Mucosa of descending colon (tissue), 3 donors: ENCODE data around the gene TMEM119. TPM values are rescaled to one million over a fixed set of nuclear protein-coding genes. Genes with fewer than 3 reads are reported as not detected.

Experiments used
- microRNA-seq: library from miRNA; unstranded; fragments of <30 nt; microRNA quantifications from one replicate; pipeline ENCODE4, GENCODE V29; 2019
- total RNA-seq, 3 donors: library from RNA; stranded (reverse); fragmentation: NEBNext Ultra II Directional in 2 of 3; extraction: Animal tissue kit (Norgen Biotek cat#: 25700) in 2 of 3; gene quantifications; one replicate each; pipeline versions ENCODE4 v1.2.1 to v1.2.4, GENCODE V29; 2021 to 2023
- donor health status: DM: no; HTN: no; CAD: no; lungs with moderate emphysema.
- donor health status: DM: no; HTN: no; CAD: no.
- donor health status: DM: no; HTN: yes; CAD: no.

TMEM119 gene
- total RNA-seq, 3 donors from 2014 or later = 4.1 to 7.0 (median 5.1) TPM

Small RNAs within 50 kb of the gene (microRNA-seq; reads per million reads assigned to microRNA genes)
- gene MIR4496 = not detected

Other genes with a start within 250 kb of the TMEM119 start
- gene FICD, start 82.8 kb downstream of the TMEM119 start, total RNA-seq = 1 to 10 TPM; 3.2 to 6.0 (median 5.1) TPM
- gene SART3, start 36.9 kb downstream of the TMEM119 start, total RNA-seq = 10 to 100 TPM; 42.0 to 47.7 (median 47.6) TPM
- 100 to 1,000 TPM in 2 of 3 donors, 10 to 100 TPM in 1; 94.7 to 155 (median 107) TPM for gene ISCU, start 35.5 kb downstream of the TMEM119 start, total RNA-seq
- 1 to 10 TPM; 3.3 to 6.5 (median 6.0) TPM for gene SELPLG, start 35.8 kb upstream of the TMEM119 start, total RNA-seq
- gene CORO1C, start 133.4 kb upstream of the TMEM119 start, total RNA-seq = 100 to 1,000 TPM in 2 of 3 donors, 10 to 100 TPM in 1; 80.5 to 328 (median 123) TPM